Measurements from ENCODE around the gene TYW3. TPM values are rescaled to one million over a fixed set of nuclear protein-coding genes. Genes with fewer than 3 reads are reported as not detected.
"Not testable (repeated sequence)": the region's sequence is repeated elsewhere in the genome, so short reads cannot be mapped to it uniquely, and the experiment has no call there.

Gene TYW3
- total RNA-seq, 4 donors from 2014 or later: 0.80 to 11.2 (median 8.3) TPM

DNA sequence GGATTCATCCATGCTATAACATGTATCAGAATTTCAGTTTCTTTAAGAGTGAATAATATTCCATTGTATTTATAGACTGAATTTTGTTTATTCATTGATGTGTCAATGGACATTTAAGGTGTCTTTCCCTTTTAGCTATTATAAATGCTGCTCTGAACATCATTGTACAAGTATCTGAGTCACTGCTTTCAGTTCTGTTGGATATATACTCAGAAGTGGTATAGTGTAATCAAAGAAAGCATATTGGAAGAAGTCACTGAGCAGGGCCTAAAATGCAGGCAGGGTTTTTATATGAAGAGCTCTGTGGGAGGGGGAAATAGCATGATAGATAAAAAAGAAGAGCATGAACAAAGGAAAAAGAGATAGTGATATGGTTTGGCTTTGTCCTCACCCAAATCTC lies 22.5 kb downstream of the TYW3 start:
- no peaks in the 10 kb centered on the region for H3K27me3 ChIP-seq

DNA sequence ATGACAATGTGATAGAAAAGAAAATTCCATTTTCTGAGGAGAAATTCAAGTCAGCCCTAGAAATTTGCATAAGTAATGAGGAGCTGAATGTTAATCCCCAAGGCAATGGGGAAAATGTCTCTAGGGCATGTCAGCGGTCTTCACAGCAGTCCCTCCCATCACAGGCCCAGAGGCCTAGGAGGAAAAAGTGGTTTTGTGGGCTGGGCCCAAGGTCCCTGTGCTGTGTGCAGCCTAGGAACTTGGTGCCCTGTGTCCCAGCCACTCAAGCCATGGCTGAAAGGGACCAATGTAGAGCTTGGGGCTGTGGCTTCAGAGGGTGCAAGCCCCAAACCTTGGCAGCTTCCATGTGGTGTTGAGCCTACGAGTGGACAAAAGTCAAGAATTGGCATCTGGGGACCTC lies 23.7 kb downstream of the TYW3 start:
- H3K27me3 ChIP-seq; H3K4me1 ChIP-seq; H3K27ac ChIP-seq; H3K9me3 ChIP-seq; DNase-seq; in situ Hi-C loops (cut with MboI; ENCODE audit: low pct_ligation_motif_present in 1 of 4, low pct_unique_long_range_greater_than_20kb in 1 of 4, low sequenced_read_pairs in 3 of 4); intact Hi-C loops (cut with DNase I; ENCODE audit: low total_unique reads); H3K4me3 ChIP-seq: not testable (repeated sequence)
- peaks cover 0 to 55% (median 23%) of the 10 kb centered on the region in 4 donors for H3K36me3 ChIP-seq
- 97% methylated on average over 2 of the region's 2 CpGs; no CpG with 5 or more reads in 1 of the 2 donors for WGBS, 2 donors (ENCODE audit: low coverage in 1 of 2)

More for the DNA sequence above, 22.5 kb downstream of the TYW3 start:
- in situ Hi-C loops (cut with MboI; ENCODE audit: low pct_ligation_motif_present in 1 of 4, low pct_unique_long_range_greater_than_20kb in 1 of 4, low sequenced_read_pairs in 3 of 4): no loop called here
- no peaks in the 10 kb centered on the region for H3K4me1 ChIP-seq
- H3K4me3 ChIP-seq: no peak overlapping the region
- intact Hi-C loops (cut with DNase I; ENCODE audit: low total_unique reads): no loop called here
- DNase-seq: no peak
- H3K9me3 ChIP-seq: no peaks in the 10 kb centered on the region
- TF ChIP-seq, protein P1, sequence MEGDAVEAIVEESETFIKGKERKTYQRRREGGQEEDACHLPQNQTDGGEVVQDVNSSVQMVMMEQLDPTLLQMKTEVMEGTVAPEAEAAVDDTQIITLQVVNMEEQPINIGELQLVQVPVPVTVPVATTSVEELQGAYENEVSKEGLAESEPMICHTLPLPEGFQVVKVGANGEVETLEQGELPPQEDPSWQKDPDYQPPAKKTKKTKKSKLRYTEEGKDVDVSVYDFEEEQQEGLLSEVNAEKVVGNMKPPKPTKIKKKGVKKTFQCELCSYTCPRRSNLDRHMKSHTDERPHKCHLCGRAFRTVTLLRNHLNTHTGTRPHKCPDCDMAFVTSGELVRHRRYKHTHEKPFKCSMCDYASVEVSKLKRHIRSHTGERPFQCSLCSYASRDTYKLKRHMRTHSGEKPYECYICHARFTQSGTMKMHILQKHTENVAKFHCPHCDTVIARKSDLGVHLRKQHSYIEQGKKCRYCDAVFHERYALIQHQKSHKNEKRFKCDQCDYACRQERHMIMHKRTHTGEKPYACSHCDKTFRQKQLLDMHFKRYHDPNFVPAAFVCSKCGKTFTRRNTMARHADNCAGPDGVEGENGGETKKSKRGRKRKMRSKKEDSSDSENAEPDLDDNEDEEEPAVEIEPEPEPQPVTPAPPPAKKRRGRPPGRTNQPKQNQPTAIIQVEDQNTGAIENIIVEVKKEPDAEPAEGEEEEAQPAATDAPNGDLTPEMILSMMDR (IDR thresholded peaks at IDR 0.05): no peak
- no peak for TF ChIP-seq POLR2AphosphoS5 (IDR thresholded peaks at IDR 0.05)
- TF ChIP-seq POLR2A (IDR thresholded peaks at IDR 0.05): no peak
- no peak for TF ChIP-seq EP300 (IDR thresholded peaks at IDR 0.05; ENCODE audit: low read depth)
- H3K27ac ChIP-seq: no peak overlapping the region
- H3K36me3 ChIP-seq: peaks cover 0 to 62% (median 23%) of the 10 kb centered on the region in 4 donors

DNA sequence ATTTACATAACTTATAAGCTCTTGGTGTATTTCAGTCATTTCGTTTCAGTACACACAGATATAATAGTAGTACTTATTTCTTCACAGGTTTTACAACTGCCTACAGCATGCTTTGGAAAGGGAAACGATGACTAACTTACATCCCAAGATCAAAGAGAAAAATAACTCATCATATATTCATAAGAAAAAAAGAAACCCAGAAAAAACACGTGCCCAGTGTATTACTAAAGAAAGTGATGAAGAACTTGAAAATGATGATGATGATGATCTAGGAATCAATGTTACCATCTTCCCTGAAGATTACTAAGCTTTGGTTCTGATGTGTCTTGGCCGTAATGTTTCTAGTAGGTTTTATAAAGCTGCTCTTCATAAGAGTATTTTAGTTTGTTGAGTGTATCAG lies 30.9 kb downstream of the TYW3 start:
- H3K36me3 ChIP-seq: peaks cover 0 to 10% (median 3%) of the 10 kb centered on the region in 4 donors
- 67 to 73% methylated on average over 4 of the region's 4 CpGs for WGBS, 2 donors (ENCODE audit: low coverage in 1 of 2)

DNA sequence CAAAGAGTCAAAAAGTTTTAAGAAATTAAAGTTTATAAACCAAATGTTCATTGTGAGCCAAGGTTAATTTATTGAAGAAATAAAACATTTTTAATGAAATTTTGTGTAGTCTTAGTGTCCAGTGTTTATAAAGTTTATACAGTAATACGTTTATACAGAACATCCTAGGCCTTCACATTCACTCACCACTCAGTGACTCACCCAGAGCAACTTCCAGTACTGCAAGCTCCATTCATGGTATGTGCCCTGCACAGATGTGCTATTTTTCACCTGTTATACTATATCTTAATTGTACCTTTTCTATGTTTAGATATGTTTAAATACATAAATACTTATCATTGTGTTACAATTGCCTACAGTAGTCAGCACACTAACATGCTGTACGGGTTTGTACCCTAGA lies 33.6 kb downstream of the TYW3 start:
- in situ Hi-C loops (cut with MboI; ENCODE audit: low pct_ligation_motif_present in 1 of 4, low pct_unique_long_range_greater_than_20kb in 1 of 4, low sequenced_read_pairs in 3 of 4): loop anchor here in 2 of 4 donors (10.0 kb wide), 1 partner anchor 438 kb away; no protein-coding TSS in a partner anchor
- Histone ChIP-seq H3K4me3 (no peak overlapping the region), H3K9me3 (no peaks in the 10 kb centered on the region), H3K4me1 (no peaks in the 10 kb centered on the region), H3K27me3 (no peaks in the 10 kb centered on the region), H3K36me3 (peaks cover 0 to 7% (median 0%) of the 10 kb centered on the region in 4 donors), H3K27ac (no peak overlapping the region)
- no peak for DNase-seq
- WGBS, 2 donors (ENCODE audit: low coverage in 1 of 2): 75 to 78% methylated on average over 2 of the region's 2 CpGs
- no peak for TF ChIP-seq EP300 (IDR thresholded peaks at IDR 0.05; ENCODE audit: low read depth)
- no peak for TF ChIP-seq POLR2A (IDR thresholded peaks at IDR 0.05)
- no peak for TF ChIP-seq POLR2AphosphoS5 (IDR thresholded peaks at IDR 0.05)
- TF ChIP-seq, protein P1 (IDR thresholded peaks at IDR 0.05): no peak
- intact Hi-C loops (cut with DNase I; ENCODE audit: low total_unique reads): loop anchor here (5.0 kb wide), 1 partner anchor 441 kb away; no protein-coding TSS in a partner anchor

More for the DNA sequence above, 30.9 kb downstream of the TYW3 start:
- H3K27me3 ChIP-seq: no peaks in the 10 kb centered on the region
- no peak overlapping the region for H3K4me3 ChIP-seq
- in situ Hi-C loops (cut with MboI; ENCODE audit: low pct_ligation_motif_present in 1 of 4, low pct_unique_long_range_greater_than_20kb in 1 of 4, low sequenced_read_pairs in 3 of 4) (loop anchor here in 2 of 4 donors (10.0 kb wide), 1 partner anchor 441 kb away; no protein-coding TSS in a partner anchor), intact Hi-C loops (cut with DNase I; ENCODE audit: low total_unique reads) (no loop called here)
- H3K4me1 ChIP-seq: no peaks in the 10 kb centered on the region
- no peaks in the 10 kb centered on the region for H3K9me3 ChIP-seq
- H3K27ac ChIP-seq: no peak overlapping the region
- TF ChIP-seq EP300 (IDR thresholded peaks at IDR 0.05; ENCODE audit: low read depth): no peak
- TF ChIP-seq POLR2A (IDR thresholded peaks at IDR 0.05): no peak
- TF ChIP-seq POLR2AphosphoS5 (IDR thresholded peaks at IDR 0.05): no peak
- TF ChIP-seq, protein P1 (IDR thresholded peaks at IDR 0.05): no peak
- no peak for DNase-seq

DNA sequence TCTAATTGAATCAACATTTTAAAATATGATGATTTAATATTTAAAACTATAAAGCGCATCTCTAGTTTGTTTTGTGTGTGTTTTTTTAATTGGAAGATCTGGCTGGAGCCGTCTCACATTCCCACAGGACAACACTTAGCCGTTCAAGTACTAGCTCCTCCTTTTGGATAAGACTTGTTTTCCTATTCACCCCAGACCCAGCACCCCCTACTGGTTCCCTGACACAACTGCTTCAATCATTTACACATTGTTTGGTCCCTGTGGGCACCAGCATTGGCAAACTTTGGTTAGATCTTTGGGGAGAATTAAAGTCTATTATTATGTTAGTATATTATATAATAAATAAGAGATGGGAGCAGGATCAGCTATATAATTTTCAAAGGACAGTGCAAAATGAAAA lies 34.5 kb downstream of the TYW3 start:
- H3K4me1 ChIP-seq: no peaks in the 10 kb centered on the region
- DNase-seq: no peak
- H3K27ac ChIP-seq: no peak overlapping the region
- no peaks in the 10 kb centered on the region for H3K9me3 ChIP-seq
- no peaks in the 10 kb centered on the region for H3K27me3 ChIP-seq
- H3K36me3 ChIP-seq: peaks cover 0 to 7% (median 0%) of the 10 kb centered on the region in 4 donors
- TF ChIP-seq POLR2A (IDR thresholded peaks at IDR 0.05): no peak
- no peak for TF ChIP-seq EP300 (IDR thresholded peaks at IDR 0.05; ENCODE audit: low read depth)
- TF ChIP-seq, protein P1 (IDR thresholded peaks at IDR 0.05): no peak
- no peak for TF ChIP-seq POLR2AphosphoS5 (IDR thresholded peaks at IDR 0.05)
- in situ Hi-C loops (cut with MboI; ENCODE audit: low pct_ligation_motif_present in 1 of 4, low pct_unique_long_range_greater_than_20kb in 1 of 4, low sequenced_read_pairs in 3 of 4): loop anchor here in 2 of 4 donors (10.0 kb wide), 1 partner anchor 437 kb away; no protein-coding TSS in a partner anchor
- intact Hi-C loops (cut with DNase I; ENCODE audit: low total_unique reads): loop anchor here (5.0 kb wide), 1 partner anchor 440 kb away; no protein-coding TSS in a partner anchor
- no peak overlapping the region for H3K4me3 ChIP-seq
- 77 to 90% methylated on average over 3 of the region's 3 CpGs for WGBS, 2 donors (ENCODE audit: low coverage in 1 of 2)
